ENCODE data around the gene BRME1.
"Not testable (repeated sequence)": the region's sequence is repeated elsewhere in the genome, so short reads cannot be mapped to it uniquely, and the experiment has no call there.

The BRME1 gene

DNA sequence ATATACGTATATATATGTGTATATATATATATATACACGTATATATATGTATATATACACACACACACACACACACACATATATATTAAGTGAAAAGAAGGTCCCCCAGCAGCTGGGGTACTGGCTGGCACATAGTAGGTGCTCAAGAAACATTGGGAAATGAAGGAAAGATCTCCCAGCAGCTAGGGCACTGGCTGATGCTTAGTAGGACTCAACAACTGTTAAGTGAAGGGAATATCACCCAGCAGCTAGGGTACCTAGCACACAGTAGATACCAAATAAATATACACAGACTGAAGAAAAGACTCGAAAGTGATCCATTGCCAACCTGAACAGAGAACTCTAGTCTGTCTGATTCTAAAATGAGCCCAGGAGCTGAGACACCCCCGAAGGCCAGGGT is 20.1 kb upstream of the BRME1 start:
- no peak for DNase-seq

DNA sequence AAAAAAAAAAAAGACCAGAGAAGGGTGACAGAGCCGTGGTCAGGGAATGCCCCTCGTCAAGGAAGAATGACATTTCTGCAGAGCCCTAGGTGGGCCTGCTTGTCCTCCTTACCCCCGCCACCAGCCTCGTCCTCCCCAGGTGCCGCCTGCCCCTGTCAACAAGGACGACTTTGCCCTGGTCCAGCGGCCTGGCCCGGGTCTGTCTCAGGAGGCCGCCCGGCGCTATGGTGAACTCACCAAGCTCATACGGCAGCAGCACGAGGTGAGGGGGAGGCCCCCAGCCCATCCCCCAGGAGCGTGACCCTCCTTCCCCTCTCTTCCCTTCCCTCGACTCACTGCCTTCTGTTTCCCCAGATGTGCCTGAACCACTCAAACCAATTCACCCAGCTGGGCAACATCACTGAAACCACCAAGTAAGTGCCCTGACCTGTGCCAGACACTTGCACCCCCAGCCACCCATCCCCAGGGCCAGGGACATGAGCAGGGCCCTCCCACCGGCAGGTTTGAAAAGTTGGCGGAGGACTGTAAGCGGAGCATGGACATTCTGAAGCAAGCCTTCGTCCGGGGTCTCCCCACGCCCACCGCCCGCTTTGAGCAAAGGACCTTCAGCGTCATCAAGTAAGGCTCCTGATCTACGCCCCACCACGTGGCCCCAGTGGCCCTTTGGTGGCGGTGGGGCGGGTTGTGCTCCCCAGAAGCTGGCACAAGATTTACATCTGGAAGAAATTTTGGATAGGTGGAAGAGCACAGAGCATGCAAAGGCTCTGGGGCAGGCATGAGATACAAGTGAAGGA is 17.5 kb upstream of the BRME1 start:
- no peak for DNase-seq

DNA sequence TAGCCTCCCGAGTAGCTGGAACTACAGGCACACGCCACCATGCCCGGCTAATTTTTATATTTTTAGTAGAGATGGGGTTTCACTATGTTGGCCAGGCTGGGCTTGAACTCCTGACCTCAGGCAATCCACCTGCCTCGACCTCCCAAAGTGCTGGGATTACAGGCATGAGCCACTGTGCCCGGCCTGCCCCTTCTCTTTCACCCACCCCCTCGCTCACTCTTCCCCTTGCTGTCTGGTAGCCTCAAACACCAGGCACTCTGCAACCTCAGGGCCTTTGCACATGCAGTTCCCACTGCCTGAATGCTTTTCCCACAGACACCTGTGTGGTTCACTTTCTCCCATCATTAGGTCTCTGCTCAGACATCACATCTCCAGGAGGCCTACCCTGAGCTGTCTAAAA is 16.2 kb upstream of the BRME1 start:
- not testable (repeated sequence) for DNase-seq

DNA sequence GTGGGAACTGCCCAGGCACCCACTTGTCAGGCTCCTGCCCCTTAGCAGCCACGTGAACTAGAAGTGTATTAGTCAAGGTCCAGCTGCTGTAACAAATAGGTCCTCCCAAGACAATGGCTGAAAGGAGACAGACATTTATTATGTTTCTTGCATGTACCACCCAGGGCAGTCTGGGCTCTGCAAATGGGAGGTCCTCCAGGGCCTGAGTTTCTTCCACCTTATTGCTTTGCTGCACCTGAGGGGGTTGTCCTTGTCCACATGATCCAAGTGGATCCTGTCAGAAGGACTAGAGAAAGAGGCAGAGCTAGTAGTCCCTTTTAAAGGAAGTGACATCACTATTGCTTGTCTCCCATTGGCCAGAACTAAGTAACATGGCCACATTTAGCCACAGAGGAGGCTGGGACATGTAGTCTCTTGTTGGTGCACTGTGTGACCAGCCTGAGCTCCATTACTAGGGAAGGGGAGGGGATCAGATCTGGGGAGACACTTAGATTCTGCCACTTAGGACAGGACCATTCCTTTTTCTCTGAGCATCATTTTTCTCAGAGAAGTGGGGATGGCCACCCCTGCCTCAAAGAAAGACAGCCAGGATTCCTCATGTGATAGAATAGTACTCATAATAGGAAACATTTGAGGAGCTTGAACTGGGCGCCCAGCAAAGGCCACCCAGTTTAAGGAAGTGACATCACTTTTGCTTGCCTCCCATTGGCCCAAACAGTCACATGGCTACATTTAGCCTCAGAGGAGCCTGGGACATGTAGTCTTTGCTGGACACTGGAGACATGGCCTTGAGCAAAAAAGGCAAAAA is 15.2 kb upstream of the BRME1 start:
- peak; percentile 46 for DNase-seq

DNA sequence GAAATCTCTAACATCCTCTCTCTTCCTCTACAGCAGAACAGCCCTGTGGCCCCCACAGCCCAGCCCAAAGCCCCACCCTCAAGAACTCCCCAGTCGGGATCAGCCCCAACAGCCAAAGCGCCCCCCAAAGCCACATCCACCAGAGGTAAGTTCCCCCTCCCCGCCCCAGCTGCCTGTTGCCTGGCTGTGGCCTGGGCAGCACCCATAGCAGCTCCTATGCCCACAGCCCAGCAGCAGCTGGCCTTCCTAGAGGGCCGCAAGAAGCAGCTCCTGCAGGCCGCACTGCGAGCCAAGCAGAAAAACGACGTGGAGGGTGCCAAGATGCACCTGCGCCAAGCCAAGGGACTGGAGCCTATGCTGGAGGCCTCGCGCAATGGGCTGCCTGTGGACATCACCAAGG is 14.6 kb upstream of the BRME1 start:
- DNase-seq: no peak

DNA sequence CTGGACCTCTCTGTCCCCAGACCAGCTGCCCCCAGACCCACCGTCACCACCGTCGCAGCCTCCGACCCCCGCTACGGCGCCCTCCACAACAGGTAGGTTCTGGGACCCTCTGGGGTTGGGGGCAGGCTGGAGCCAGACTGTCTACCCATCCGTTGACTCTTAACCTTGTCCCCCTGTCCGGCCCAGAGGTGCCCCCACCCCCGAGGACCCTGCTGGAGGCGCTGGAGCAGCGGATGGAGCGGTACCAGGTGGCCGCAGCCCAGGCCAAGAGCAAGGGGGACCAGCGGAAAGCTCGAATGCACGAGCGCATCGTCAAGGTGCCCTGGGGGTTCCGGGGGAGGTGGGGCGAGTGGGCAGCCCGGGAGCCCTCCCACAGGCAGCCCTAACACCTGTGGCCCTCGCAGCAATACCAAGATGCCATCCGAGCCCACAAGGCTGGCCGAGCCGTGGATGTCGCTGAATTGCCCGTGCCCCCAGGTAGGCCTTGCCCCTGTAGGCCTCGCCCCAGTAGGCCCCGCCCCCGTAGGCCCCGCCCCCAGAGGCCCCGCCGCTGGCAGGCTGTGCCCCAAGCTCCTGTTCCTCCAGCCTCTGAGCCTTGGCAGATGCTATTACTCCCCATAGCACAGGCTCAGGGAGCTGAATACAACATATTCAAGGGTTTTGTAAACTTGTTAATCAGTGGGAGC is 13.0 kb upstream of the BRME1 start:
- no peak for DNase-seq

DNA sequence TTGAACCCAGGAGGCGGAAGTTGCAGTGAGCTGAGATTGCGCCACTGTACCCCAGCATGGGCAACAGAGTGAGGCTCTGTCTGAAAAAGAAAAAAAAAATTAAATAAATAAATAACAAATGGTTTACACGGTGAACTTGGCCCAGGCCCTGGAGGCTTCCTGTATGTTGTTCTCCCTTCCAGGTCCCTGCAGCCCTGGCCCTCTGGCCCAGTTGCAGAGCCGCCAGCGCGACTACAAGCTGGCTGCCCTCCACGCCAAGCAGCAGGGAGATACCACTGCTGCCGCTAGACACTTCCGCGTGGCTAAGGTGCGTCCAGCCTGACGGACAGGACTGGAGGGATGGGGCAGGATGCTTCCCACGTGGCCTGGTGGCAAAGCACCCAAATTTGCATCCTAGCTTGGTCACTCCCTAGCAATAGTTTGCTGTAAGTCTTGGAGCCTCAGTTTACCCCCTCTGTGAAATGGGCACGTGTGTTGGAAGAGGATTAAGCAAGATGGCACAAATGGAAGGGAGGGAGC is 12.0 kb upstream of the BRME1 start:
- DNase-seq: no peak

DNA sequence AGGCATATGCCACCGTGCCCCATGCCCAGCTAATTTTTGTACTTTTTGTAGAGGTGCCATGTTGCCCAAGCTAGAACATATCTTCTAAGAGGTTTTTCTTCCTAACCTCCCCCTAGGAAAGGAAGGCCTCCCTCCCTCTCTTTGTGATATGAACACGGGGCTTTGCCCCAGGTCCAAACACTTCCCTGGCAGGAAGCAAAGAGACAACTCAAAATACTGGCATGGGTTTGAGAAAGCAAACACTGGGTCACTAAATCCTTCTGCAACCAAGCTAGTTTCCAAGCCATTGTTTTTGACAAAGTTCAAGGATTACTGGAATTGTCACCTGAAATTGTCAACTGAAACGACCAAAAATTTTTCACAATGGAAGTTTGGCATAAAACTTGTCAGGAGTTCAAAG is 8.9 kb upstream of the BRME1 start:
- DNase-seq: no peak

DNA sequence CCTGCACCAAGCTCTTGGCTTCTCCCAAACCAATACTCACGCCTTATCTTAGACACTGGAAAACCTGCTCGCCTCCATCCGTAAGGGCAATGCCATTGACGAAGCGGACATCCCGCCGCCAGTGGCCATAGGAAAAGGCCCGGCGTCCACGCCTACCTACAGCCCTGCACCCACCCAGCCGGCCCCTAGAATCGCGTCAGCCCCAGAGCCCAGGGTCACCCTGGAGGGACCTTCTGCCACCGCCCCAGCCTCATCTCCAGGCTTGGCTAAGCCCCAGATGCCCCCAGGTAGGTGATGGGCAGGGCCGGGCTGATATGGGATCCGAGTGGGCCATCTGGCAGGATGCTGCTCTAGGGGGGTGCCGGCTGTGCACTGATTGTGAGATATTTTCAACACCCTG is 7.4 kb upstream of the BRME1 start:
- no peak for DNase-seq

DNA sequence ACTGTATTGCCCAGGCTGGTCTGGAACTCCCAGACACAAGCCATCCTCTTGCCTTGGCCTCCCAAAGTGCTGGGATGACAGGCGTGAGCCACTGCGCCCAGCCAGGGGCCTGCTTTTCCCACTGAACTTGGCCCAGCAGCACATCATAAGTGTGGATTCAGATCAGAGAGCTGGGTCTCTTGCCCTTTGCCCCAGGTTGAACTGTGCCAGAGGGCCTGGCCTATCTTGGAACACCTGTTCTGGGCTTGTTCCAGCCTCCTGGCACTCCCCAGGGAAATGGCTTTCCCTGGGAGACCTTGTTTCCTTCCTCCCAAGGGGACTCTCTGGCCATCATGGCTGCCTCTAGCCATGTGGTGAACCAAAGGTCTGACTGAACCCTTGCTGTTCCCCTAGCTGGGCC is 3.5 kb upstream of the BRME1 start:
- DNase-seq: no peak

DNA sequence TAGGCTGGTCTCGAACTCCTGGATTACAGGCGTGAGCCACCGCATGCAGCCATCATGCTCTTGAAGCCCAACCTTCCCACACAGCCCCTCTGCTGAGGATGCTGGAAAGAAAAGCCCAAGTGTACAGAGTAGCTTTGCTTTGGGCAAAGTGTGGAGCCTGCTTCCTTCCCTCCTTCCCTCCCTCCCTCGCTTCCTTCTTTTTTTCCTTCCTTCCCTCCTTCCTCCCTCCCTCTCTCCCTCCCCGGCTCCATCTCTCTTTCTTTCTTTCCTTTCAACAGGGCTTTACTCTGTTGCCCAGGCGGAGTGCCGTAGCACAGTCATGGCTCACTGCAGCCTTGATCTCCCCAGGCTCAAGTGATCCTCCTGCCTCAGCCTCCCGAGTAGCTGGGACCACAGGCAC is 2.8 kb upstream of the BRME1 start:
- no peak for DNase-seq

DNA sequence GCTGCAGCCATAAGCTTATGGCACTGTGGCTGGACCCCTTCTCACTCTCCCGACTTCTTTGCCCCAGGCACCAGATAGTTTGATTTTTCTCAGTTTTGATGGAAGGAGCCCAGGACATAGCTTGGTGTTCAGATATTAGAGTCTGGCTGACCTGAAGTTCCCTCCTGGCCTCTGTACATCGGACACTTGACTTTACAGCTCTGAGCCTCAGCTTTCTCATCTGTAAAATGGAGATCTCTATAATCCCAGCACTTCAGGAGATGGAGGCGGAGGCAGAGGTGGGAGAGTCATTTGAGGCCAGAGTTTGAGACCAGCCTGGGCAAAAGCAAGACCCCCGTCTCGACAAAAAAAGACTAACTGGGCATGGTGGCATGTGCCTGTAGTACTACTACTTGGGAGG is 993 bp upstream of the BRME1 start:
- no peak for DNase-seq

DNA sequence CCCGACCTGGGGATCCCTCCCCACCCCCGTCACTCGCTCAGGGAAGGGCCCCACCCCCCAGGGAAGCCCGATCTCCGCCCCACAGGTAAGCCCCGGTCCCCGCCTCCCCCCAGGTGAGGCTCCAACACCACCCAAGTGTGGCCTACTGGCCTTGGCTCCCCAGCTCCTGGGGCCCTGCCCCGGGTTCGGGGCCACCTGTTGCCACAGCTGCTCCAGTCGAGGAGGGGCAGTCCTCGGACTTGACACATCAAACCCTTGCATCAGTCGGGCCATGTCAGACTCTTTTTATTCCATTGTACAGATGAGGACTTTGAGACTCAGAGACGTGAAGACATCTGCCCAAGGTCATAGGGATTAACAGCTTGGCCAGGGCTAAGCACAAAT is 596 bp upstream of the BRME1 start:
- no peak for DNase-seq

DNA sequence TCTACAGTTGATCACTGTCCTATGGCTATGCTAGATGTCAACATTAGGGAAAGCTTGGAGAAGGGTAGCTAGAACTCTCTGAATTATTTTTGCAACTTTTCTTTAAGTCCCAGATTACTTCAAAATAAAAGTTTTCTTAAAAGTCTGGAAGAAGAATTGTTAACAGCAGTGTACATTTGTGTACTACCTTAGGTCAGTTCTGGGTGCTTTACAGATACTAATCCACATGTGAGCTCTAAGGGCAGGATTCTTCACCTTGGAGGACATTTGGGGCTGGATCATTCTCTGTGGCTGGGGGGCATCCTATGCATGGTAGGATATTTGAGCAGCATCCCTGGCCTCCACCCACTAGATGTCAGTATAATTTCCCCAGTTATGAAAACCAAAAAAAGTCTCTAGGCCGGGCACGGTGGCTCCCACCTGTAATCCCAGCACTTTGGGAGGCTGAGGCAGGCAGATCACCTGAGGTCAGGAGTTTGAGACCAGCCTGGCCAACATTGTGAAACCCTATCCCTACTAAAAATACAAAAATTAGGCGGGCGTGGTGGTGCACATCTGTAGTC is 2.8 kb downstream of the BRME1 start:
- no peak for DNase-seq

DNA sequence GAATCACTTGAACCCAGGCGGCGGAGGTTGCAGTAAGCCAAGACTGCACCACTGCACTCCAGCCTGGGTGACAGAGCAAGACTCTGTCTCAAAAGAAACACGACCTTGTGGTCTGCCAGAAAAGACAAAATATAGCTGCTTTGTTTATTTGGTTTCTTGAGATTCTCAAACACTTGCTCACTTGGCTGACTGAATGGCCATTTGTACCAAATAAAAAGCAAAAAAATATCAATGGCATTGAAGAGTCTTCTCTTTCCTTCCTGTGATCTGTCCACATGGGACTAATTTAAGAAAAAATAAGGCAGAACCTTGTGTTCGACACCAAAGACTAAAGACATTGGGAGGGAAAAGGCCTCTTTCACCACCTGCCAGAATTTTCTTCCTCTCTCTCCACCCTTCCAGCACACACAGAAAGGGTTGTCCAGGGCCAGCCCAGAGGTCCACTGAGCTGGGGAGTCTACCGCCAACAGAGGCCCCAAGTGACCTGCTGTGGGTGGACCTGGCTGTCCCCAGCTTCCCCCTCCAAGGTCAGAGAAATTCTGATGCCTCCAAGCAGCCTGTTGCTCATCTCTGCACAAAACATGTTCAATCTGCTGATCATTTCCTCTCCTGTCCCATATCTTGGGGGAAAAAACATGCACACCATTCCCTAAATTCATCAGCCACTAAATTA is 5.9 kb downstream of the BRME1 start:
- no peak for DNase-seq

DNA sequence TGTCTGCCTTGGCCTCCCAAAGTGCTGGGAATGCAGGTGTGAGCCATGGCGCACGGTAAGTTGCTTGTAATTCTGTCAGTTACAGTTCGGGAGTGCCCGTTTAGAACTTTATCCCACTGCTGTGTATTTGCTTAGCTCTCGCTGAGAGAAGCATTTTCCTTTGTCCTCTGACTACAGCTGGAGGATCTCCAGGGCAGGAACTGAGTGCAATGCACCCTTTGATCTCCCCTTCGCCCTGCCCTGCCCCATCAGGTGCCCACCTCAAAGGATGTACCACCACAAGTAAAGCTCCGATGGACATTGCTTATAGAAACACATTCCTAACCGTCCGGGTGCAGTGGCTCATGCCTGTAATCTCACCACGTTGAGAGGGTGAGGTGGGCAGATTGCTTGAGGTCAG is 6.5 kb downstream of the BRME1 start:
- no peak for DNase-seq

DNA sequence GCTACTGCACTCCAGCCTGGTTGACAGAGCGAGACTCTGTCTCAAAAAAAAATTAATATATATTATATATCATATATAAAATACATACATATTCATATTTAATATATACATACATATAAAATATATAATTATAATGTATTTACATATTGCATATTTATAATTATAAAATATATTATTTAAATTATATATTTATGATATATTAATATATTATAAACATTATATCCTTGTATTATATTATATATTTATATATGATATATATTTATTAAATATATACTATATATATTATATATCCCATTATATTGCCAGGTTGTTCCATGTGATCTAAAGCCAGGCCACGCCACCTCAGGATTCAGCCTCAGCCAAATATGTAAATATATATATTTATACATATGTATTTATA is 9.7 kb downstream of the BRME1 start:
- no peak for DNase-seq

DNA sequence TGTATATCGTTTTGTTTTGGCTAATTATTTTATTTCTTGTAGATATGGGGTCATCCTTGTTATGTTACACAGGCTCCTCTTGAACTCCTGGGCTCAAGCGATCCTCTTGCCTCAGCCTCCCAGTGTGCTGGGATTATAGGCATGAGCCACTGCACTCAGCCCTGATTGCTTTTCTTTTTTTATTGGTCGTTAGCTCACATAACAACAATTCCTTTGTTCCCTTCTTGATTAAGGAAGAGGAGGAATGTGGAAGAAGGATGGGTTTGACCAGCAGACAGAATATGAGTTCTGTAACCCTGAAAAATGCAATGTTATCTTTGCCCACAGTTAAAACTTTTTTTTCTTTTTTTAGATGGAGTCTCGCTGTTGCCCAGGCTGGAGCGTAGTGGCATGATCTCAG is 11.4 kb downstream of the BRME1 start:
- no peak for DNase-seq

DNA sequence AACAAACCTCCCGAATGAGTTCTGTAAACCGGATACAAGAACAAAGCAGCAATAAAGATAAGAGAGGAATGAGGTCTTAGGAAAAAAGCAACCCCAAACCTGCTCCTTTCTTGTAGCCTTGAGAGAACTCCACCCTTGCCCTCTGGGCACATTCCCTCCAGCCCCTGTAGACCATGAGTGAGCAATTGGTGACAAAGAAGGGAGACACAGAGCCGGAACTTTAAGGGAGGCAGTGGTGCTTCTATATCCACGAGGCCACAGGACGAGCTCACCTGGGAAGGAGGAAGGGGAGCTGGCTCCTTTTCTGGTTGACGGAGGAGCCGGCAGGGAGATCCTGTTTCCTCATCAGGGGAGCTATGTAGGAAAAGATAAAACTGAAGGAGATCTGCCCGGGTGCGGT is 13.0 kb downstream of the BRME1 start:
- DNase-seq: no peak

DNA sequence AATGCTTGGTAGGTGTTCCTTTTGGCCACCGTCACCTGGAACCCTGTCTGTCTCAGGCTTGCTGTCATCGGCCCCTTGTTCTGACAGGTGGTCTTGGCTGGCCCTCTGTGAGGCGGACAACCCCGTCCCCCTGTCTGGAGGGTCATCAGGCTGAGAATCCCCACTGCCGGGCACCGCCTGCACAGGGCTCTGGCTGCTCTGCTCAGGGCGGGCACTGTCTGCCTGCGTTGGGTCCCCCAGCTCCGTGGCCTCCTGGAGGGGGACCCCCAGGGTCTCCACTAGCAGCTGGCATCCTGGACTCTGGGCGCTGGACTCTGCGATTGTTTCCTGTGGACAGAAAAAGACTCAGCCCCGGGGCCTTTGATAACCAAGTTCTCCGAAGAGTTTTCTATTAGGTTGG is 15.8 kb downstream of the BRME1 start:
- DNase-seq: no peak

DNA sequence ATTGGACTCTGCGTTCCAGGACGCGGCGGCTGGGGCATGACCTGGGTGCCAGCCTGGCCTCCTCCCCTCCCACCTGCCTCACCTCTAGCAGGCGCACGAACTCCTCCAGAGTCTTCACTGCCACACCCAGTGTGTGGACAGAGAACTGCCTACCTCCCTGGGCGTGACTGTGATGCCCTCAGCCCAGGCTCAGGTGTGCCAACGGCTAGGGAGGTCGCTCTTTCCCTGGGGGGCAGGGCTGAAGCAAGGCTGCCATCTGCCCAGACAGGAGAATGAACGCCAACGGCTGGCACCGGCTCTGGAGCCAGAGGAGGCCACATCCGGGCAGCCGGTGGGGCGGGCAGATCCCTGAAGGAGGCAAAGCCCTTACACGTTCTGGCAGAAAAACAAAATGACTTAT is 17.6 kb downstream of the BRME1 start:
- DNase-seq: no peak

DNA sequence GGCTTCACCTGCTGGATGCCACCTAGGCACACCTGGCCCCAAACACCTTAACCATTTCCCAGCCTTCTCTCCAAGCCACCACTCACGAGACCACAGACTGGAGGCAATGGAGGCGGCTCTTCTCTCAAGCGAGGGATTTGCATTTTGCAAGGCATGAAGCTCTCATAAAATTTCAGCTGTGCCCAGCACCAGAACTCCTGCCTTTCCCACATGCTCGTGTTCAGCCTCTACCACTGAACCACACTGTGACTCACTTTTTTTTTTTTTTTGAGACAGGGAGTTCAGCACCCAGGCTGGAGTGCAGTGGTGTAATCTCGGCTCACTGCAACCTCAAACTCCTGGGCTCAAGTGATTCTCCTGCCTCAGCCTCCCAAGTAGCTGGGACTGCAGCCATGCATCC is 18.4 kb downstream of the BRME1 start:
- no peak for DNase-seq

DNA sequence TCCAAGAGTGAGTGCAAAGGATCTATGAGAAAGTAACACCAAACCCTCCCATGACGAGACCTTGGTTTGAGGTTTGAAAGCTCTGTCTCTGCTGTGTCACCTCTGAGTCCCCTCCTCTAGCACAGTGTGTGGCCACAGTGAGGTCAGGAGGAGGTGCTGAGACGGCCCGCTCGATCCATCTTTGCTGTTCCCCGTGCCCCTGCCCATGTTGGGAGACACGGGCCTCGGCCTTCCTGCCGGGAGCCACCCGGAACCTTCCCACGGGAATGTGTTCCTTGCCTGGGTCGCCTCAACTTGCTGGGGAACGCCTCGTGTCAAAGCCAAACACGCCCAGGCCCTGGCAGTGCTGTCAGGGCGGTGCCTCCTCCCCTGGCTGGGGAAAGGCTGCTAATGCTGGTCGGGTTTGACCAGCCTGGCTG is 18.9 kb downstream of the BRME1 start:
- DNase-seq: no peak

Data from NCI-H524 treated with DMSO at 0.1 percent for 48 hours (cell line).